ENCODE measurements around the gene GRAMD1A.

GRCh38 chr19:35006342-35006998 lies 6.3 kb downstream of the GRAMD1A start:
- TF ChIP-seq POLR2A (IDR thresholded peaks at IDR 0.05; ENCODE audit: low read length) (no peak), GATA1 (IDR thresholded peaks at IDR 0.05; ENCODE audit: low read depth, low read length) (no peak)
